Skin of body (tissue), 2 donors: Measurements from ENCODE around the gene NT5M. TPM values are rescaled to one million over a fixed set of nuclear protein-coding genes. Genes with fewer than 3 reads are reported as not detected.
"Not testable (repeated sequence)": the region's sequence is repeated elsewhere in the genome, so short reads cannot be mapped to it uniquely, and the experiment has no call there.

Experiments
- DNase-seq: peaks from one replicate; lab custom pipeline; 2025; lab: John Stamatoyannopoulos, UW
- total RNA-seq: library from RNA; depleted of rRNA; stranded (reverse); fragments of >200 nt; gene quantifications from one replicate; pipeline ENCODE4 v1.2.3, GENCODE V29; 2014

The NT5M gene
- total RNA-seq, 1 donor from 2014 or later: 0.99 TPM

DNA sequence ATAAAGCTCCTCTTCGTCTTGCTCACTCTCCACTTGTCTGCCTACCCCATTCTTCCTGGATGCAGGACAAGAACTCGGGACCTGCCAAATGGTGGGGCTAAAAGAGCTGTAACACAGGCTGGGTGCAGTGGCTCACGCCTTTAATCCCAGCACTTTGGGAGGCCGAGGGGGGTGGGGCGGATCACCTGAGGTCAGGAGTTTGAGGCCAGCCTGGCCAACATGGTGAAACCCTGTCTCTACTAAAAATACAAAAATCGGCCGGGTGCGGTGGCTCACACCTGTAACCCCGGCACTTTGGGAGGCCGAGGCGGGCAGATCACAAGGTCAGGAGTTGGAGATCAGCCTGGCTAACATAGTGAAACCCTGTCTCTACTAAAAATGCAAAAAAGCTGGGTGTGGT is 1.5 kb upstream of the NT5M start:
- not testable (repeated sequence) for DNase-seq

DNA sequence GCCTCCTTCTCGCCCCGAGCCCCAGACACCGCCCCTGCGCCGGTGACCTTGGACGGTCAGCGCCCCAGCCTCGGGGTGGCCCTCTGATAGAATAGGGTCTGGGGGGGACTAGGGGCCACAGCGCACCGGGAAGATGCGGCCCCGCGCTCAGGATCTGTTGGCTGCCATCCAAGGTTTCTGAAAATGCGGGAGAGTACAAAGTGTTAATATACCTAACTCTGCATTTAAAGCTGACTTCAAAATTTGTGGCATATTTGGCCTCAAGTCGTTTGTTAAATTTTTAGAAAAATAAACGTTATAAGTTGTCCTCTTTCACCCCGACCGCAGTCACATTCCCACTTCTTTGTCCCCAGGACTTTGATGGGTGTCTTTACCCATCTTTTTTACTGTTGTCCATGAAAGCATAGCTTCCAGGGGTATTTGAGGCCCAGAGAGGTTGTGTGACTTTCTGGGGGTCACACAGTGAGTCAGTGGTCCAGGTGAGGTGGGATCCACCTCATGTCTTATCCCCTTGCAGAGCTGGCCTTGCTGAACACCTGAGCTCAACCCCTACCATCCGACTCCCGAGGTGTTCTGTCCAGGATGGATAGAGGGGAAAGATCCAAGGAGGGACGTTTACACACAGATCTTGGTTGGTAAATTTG is 796 bp downstream of the NT5M start:
- DNase-seq: peak; percentile 17

DNA sequence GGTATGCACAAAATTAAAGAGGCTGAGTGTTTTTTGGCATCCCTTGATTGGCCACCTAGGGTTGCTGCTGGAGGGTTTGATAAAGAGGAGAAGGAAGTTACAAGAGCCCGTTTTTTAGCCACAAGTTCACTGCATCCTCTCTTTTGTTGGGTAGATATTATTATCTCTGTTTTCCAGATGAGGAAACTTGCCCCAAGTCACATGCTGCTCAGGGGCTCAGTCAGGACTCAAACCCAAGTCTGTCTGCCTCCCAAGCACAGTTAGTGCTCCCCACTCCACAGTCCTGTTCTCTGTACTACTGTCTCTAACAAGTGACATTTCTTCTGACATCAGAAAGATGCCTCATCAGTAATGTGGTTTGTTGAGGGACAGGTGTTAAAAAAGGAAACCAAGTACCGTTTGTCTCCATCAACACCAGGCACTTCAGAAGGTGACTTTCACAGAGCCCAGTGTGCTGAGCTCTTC is 1.4 kb downstream of the NT5M start:
- no peak for DNase-seq

DNA sequence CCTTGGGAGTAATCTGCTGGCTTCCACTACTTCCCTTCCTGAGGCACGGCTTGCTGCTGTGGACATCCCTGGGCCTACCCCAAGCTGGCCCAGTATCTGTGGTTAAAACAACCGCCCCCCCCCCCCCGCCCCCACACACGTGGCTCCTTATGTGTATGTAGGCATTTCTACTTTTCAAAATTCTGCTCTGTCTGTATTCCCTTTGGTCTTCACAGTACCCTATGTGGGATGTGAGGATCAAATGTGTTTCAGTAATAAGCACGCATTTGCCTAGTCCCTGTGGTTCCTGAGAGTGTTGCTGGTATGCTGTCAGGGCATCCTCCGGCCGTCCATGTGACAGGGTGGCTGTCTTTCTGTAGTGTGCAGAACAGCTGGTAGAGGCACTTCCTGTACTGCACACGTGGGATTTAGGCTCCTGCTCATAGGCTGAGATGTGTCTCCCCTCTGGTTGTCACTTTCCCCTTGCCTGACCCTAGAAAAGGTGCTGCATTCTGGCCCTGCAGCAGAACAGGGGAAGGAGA is 2.2 kb downstream of the NT5M start:
- DNase-seq: peak; percentile 12

DNA sequence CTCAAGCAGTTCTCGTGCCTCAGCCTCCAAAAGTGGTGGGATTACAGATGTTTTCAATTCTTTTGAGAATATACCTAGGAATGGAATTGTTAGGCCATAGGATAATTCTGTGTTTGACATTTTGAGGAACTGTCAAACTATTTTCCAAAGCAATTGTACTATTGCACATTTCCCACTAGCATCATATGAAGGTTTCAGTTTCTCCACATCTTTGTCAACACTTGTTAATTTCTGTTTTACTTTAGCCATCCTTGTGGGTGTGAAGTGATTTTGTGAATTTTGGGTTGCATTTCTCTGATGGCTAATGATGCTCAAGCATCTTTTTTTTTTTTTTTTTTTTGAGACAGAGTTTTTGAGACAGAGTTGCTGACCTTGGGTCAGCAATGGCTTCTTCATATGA is 6.2 kb downstream of the NT5M start:
- no peak for DNase-seq

DNA sequence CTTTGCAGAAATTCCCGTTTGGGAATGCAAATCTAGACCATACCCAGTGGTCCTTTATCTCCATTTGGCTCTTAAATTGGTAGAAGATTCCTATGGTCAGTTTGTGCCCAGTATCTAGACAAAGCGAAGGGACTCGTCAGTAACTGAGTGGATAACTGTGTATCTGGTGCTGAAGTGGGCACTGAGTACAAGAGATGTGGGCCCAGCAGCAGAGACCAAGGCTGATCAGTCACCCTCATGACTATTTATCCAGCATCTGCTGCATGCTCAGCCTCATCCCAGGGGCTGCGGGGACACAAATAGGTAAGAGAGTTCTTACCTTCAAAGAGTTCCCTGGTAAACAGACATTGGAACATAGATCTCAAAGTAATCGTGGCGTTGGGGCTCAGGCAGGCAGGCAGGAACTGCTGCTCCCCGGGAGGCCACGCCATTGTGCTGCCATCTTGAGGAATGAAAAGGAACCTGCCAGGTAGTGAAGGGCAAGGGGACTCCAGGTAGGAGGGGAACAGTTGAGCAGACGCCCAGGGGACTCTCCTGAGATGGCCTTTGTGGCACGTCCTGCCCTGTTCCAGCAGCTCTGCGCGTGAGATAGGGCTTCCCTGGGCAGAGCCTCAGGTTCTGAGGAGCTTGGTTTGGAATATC is 10.3 kb downstream of the NT5M start:
- no peak for DNase-seq

DNA sequence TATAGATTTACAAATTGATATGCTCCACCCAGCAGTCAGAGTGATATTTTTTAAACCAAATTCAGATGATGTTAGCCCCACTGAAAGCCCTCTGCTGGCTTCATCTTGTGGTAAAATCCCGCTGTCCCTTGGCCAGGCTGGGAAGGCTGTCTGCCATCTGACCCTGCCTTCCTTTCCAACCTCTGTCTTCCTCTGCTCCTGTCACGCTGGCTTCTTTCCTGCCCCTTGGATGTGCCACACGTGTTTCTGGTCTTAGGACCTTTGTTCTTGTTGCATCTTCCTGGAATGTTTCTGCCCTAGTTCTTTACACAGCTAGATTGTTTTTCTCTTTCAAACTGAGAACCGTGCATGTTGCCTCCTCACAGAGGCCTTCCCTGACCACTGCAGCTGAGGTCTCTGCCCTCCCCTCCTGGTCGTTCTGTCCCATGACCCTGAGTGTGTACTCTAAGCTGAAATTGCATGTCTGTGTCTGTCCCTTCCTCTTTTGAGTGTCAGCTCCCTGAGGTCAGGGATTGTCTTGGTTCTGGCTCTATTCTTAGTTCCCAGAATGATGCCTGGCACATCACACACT is 11.4 kb downstream of the NT5M start:
- DNase-seq: no peak

DNA sequence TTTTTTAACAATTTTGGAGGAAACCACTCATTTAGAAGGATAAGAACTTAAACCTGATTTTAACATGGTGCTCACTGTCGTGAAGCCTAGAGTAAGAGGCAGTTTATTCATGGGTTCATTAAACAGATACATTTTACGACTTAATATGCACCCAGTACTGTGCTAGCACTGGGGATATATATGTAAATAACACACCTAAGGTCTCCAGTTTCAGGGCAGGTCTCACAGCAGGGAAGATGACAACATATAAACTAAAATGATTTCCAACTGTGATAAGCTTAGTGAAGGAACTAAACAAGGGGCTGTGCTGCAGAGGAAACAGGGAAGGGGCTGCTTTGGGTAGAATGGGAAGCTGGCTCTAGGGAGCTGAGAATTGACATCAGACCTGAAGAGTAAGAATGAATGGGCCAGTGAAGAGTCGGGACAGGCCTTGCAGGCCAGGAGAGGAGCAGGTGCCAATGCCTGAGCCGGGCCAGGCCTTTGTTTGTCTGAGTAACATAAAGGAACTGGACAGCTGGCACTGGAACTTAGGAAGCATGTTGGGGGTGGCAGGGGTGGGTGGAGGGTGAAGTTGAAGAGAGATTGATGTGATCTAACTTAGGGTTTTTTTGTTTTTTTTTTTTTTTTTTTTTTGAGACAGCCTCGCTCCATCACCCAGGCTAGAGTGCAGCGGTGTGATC is 12.1 kb downstream of the NT5M start:
- DNase-seq: no peak

DNA sequence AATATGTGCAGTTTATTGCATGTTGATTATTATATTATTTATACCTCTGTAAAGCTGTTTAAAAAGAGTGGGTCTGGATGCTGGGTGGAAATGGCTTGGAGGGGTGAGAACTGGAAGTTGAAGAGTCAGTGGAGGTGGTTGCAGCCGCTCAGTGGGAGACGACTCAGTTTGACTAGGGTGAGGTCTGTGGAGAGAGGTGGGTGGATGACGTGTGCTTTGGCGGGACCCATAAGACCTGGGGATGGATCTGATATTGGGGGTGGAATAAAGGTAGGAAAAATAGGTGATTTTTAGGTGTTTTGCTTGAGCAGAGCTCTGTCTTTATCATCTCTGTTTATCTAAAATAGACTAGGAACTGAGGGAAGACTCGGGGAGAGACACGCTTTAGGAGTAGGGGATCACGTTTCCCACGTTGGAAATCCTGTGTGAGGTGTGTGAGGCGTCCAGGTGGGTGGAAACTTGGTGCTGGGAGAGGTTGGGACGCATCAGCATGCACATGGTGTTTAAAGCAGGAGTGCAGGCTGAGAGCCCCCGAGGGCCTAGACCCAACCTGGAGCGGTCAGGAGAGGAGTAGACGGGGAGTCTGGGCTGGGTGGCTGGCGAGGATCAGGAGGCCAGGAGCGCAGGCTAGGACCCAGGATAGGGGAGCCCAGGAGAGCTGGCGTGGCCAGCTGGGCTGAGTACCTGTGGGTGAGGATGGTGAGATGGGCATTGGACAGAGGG is 17.2 kb downstream of the NT5M start:
- no peak for DNase-seq

DNA sequence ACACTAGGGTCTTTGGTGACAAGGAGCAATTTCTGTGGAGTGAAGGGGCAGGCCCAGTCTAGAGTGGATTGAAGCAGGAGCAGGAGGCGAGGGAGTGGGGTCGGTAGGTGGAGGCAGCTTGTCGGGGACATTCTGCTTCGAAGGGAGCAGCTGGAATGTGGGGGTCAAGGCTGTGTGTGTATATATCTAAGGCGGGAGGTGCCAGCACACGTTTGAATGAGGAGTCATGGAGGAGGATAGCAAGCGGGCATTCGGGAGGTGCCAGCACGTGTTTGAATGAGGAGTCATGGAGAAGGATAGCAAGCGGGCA is 17.7 kb downstream of the NT5M start:
- DNase-seq: no peak

DNA sequence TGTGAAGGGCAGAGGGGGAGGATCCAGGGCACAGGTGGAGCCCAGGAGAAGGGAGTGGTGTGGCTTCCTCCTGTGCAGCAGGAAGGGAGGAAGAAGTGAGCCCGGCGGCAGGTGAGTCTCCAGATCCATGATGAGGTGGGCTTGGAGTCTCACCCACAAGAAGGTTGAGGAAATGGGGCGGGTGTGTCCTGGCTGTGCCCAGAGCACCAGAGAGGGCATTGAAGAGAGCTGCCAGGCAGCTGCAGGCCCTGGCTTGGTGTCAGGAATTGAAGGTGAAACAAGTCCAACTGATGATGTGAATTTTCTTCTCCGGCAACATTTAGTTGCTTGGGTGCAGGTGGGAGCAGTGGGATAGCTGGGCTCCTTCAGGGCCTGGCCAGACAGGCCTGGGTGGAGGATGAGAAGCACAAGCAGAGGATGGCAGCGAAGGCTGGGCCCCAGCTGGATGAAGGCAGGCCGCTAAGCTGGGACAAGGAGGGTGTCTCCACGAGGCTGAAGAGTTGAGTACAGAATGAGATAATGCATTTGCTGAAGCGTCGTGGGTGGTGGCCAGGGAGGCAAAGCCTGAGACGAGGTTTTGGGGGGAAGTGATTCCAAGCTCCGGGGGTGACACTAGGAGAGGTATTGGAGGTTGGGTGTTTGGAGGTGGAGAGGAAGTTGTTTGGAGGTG is 18.3 kb downstream of the NT5M start:
- DNase-seq: no peak

DNA sequence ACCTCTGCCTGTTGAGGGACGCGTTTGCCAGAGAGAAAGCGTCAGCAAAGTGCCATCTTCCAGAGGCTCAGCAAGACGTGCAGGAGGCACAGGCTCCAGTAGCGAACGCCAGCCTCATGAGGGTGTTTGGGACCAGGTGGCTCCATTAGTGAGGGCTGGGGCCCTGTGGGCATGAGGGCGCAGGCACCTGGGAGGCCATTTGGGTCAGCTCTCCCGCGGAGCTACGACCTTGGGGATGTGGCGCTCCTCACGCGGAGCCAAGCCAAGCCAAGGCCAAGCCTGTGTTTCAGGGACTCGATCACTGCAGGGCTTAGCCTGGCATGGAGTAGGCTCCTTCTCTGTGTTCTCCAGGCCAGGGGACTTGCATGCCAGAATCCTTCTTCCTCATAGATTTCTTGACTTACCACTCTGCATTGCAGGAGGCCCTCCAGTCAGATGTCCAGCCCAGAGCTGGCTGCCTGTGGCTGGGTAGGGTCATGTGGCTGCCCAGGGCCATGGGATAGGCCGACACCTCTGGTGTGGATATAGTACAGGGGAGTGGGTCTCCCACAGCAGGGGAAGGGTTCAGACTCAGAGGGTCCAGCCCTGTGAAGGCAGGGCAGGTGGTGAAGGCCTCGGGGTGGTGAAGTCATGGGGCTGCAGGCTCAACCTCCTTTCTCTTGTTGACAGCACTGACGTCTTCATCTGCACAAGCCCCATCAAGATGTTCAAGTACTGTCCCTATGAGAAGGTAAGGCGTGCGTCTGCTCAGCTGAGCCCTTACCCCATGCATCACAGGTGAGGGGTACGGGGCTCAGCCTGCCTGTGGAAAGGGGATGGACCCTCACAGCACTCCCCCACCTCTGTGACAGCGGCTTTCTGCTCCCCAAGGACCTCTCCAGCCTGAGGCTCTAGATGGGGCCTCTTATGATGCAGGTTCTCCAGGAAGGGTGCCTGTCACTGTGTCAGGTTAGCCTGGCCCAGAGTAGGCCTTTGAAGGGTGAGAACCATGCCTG is 19.6 kb downstream of the NT5M start:
- no peak for DNase-seq

DNA sequence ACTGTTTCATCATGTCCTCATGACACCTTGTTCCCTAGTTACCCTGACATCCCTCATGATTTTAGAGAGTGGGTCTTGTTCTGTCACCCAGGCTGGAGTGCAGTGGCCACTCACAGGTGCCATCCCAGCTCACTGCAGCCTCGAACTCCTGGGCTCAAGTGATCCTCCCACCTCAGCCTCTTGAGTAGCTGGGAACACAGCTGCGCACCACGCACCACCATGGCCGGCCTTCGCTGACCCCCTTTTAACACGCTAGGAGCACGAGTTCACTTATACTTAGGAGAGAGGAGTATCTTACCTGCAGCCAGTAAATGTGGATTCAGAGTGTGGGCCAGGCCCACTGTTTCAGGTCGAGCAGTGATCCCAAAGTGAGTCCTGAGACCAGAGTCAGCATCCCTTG is 21.4 kb downstream of the NT5M start:
- no peak for DNase-seq

DNA sequence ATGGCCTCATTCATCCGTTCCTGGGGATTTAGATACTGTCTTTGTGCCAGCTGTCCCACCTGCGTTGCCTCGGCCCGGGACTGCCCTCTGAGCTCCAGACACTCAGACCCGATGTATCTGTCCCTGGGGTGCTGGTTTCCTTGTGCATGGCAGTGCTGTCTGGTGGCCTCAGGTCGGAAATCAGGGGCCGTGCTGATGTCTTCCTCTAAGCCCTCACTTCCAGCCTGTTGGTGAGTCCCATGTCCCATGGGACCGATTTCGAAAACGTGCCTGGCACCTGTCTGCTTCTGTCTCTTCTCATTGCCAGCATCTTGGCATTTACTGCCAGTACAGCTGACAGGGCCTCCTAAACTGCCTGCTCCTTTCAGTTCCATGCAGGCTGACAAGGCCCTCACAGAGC is 22.1 kb downstream of the NT5M start:
- DNase-seq: no peak

DNA sequence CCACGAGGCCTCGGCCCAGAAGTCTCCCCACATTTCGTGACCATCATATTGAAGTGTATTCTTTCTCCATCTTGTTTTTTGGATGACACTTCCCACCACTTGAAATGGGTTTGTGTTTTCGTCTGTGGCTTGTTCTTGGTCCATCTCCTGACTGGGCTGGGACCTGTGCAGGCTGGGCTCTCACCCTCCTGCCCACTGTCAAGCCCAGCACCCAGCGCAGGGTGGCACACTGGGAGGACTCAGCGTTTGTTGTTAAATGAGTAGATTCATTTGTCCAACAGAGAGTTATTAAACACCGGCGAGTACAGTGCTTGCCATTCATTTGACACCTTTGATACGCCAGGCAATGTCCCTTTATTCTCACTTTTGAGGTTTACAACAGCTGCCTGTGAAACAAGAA is 22.6 kb downstream of the NT5M start:
- no peak for DNase-seq

DNA sequence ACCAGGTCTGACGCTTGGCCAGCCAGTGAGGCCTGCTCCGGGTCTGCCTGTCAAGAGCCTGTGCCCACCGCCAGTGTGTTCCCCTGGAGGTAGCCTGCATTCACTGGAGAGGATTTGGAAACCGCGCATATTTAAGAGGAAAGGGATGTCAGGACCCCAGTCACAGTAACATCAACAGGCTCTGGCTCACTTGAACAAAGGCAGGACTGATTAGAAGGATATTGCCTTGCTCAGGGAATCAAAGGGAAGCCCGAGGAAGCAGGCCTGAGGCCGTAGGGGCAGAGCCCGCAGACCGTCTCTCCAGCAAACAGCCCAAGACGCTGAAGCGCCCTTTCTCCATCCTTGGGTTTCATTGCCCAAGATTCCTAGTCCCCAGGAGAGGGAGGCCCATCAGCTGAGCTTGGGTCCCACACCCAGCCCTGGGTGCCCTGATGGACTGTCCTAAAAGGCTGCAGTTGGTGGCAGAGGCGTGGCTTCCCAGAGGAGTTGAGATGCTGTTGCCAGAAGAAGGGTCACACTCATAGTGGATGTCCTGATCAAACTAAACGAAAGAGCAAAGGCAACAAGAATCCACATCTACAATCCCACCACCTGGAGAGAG is 23.2 kb downstream of the NT5M start:
- no peak for DNase-seq

DNA sequence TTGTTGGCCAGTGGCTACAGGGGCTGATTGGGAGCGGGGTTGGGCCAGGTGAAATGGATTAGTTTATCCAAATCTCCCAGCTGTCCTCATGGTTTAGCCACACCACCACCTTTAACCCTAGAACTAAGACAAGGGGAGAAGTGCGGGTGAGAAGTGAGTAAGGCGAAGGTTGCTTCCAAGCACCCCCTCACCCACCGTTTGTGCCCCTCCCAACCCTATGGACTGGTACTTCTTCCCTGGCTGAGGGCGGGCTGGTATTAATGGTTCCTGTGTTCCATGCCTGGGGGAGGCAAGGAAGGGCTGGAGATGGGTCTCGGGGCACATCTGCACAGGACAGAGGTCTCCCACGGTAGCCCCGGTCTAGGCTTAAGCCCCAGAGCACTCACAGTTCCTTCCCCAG is 25.1 kb downstream of the NT5M start:
- no peak for DNase-seq

DNA sequence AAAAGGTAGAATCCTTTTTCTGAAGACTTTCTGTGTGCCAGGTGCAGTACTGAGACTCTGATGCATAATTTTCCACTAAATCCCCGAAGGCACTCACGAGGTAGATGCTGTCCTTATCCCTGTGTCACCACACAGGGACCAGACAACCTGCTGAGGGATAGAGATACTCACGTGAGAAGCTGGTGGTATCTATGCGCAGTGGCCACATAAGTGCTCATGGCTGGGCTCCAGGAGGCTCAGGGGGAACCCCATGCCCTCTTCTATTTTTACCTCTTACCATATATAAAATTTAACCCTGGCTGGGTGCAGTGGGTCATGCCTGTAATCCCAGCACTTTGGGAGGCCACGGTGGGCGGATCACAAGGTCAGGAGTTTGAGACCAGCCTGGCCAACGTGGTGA is 38.3 kb downstream of the NT5M start:
- no peak for DNase-seq

DNA sequence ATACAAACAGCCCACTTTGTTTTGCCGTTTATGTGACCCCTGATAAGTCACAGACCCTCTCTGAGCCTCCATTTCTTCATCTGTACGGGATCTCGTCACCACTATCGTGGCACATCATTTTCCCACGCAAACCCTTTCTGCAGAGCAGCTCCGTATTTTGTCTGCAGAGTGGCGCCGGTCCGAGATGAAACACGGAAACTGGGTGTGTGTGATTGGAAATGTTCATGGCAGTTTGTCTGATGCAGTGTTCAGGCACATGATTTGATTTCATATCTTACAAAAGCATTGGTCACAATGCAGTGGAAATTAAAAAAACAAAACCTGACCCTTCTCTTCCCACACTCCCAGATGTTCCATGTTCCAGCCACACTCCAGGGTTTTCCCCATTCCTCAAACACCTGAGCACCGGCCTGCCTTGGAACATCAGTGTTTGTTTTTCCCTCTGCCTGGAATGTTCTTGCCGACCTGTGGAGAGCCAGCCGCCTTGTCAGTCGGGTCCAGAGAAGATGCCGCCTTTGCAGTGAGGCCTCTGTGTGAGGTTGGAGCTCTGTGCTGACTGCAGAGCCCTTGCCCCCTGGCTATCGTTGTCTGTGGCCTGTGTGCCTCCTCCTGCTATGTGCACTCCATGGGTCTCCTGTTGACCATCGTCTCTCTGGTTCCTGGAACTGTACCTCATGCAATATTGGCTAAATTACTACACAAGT is 39.2 kb downstream of the NT5M start:
- no peak for DNase-seq
